HG03432 (cell line): ENCODE measurements around the gene FOXC1.

Source experiments
- ATAC-seq: cut with Tn5 transposase; IDR thresholded peaks from one replicate; pipeline ENCODE4 v1.9.1; 2021; ENCODE audit warnings: mild to moderate bottlenecking, moderate library complexity; ENCODE audit not compliant: unreplicated experiment

The FOXC1 gene

GRCh38 chr6:1598886-1599285 lies 10.8 kb upstream of the FOXC1 start:
- ATAC-seq = no peak

- ATAC-seq = no peak
These were observed 10.2 kb upstream of the FOXC1 start for GRCh38 chr6:1599469-1599868.

GRCh38 chr6:1600063-1600763 lies 9.5 kb upstream of the FOXC1 start:
- no peak for ATAC-seq

- ATAC-seq = no peak
These were observed 9.0 kb upstream of the FOXC1 start for GRCh38 chr6:1600764-1601157.

- ATAC-seq = no peak
These were observed 8.3 kb upstream of the FOXC1 start for GRCh38 chr6:1601158-1602048.

GRCh38 chr6:1602049-1602713 lies 7.5 kb upstream of the FOXC1 start:
- no peak for ATAC-seq

GRCh38 chr6:1603708-1604107 lies 6.0 kb upstream of the FOXC1 start:
- no peak for ATAC-seq

GRCh38 chr6:1604158-1605003 lies 5.3 kb upstream of the FOXC1 start:
- peak; percentile 74 for ATAC-seq

- peak; percentile 8 for ATAC-seq
These were observed 4.5 kb upstream of the FOXC1 start for GRCh38 chr6:1605004-1605892.

- ATAC-seq = no peak
These were observed 3.6 kb upstream of the FOXC1 start for GRCh38 chr6:1605893-1606779.

GRCh38 chr6:1606780-1607515 lies 2.8 kb upstream of the FOXC1 start:
- ATAC-seq = no peak

- no peak for ATAC-seq
These were observed 2.0 kb upstream of the FOXC1 start for GRCh38 chr6:1607516-1608221.

GRCh38 chr6:1608222-1609040 lies 1.3 kb upstream of the FOXC1 start:
- no peak for ATAC-seq

GRCh38 chr6:1609041-1609647 lies 571 bp upstream of the FOXC1 start:
- ATAC-seq = no peak

GRCh38 chr6:1610497-1611321 lies 994 bp downstream of the FOXC1 start:
- ATAC-seq = peak; percentile 21

GRCh38 chr6:1611322-1611571 lies 1.5 kb downstream of the FOXC1 start:
- ATAC-seq = no peak
